Caco-2 (cell line): Measurements from ENCODE around the gene AHDC1. TPM values are rescaled to one million over a fixed set of nuclear protein-coding genes. Genes with fewer than 3 reads are reported as not detected.

Experiments
- BruUV-seq: library from RNA; stranded (reverse); fragments of 400-500 nt; replicated peaks from 2 replicates; lab custom pipeline; 2021; lab: Mats Ljungman, UMichigan
- CTCF ChIA-PET: fragments of 300-600 bp; sonication (Branson Sonifier 250); formaldehyde crosslinking; loops from one replicate; lab custom pipeline; 2022; ENCODE audit warnings: antibody characterized with exemption; lab: Charles Lee
- POLR2A ChIA-PET: fragments of 300-600 bp; sonication (Branson Sonifier 250); formaldehyde crosslinking; loops from one replicate; lab custom pipeline; 2022; ENCODE audit warnings: antibody characterized with exemption; lab: Charles Lee
- DNase-seq, 2 experiments: peaks; one replicate each; pipeline versions ENCODE4 v3.0.0 to v3.0.0-alpha.2; 2020 to 2022
- H3K27me3 ChIP-seq: replicated peaks from 2 replicates; pipeline ENCODE4 v1.6.0; 2011; ENCODE audit warnings: low read length; ENCODE audit not compliant: control insufficient read depth, insufficient read depth
- H3K36me3 ChIP-seq: 2 replicates; pipeline ENCODE4 v1.5.1; 2011; ENCODE audit warnings: low read length; ENCODE audit not compliant: control insufficient read depth, insufficient read depth
- H3K4me1 ChIP-seq: fragments of 250-450 bp; sonication (Bioruptor Pico); 2 replicates; pipeline ENCODE4 v1.5.1; 2020; ENCODE audit warnings: mild to moderate bottlenecking
- H3K4me3 ChIP-seq: 2 replicates; pipeline ENCODE4 v1.5.1; 2011; ENCODE audit warnings: low read depth, mild to moderate bottlenecking, control low read depth, low read length
- H3K9me3 ChIP-seq: fragments of 250-450 bp; sonication (Bioruptor Pico); 2 replicates; pipeline ENCODE4 v1.5.1; 2020; ENCODE audit warnings: mild to moderate bottlenecking, moderate library complexity
- H3K27ac Mint-ChIP-seq: one replicate; pipeline ENCODE4 v1.8.0; 2022; ENCODE audit warnings: mixed read lengths; ENCODE audit not compliant: unreplicated experiment
- H3K27me3 Mint-ChIP-seq: one replicate; pipeline ENCODE4 v1.8.0; 2022; ENCODE audit warnings: mixed read lengths; ENCODE audit not compliant: insufficient read depth, unreplicated experiment
- H3K36me3 Mint-ChIP-seq: one replicate; pipeline ENCODE4 v1.8.0; 2022; ENCODE audit warnings: mild to moderate bottlenecking, mixed read lengths; ENCODE audit not compliant: insufficient read depth, unreplicated experiment
- H3K4me1 Mint-ChIP-seq: one replicate; pipeline ENCODE4 v1.8.0; 2022; ENCODE audit warnings: low read depth, mixed read lengths; ENCODE audit not compliant: unreplicated experiment
- H3K4me3 Mint-ChIP-seq: one replicate; pipeline ENCODE4 v1.8.0; 2022; ENCODE audit warnings: mild to moderate bottlenecking, moderate library complexity, mixed read lengths; ENCODE audit not compliant: unreplicated experiment
- H3K9me3 Mint-ChIP-seq: one replicate; pipeline ENCODE4 v1.8.0; 2022; ENCODE audit warnings: mixed read lengths; ENCODE audit not compliant: unreplicated experiment
- CTCF ChIP-seq, 2 experiments: fragments of 200-600 bp in 1 of 2; IDR thresholded peaks; 1 replicate in 1 of 2; 2 replicates in 1 of 2; pipeline versions ENCODE4 v1.5.1 to v1.8.0; 2011 to 2022; ENCODE audit warnings: antibody characterized with exemption in 1 of 2, control low read depth in 1 of 2, inconsistent platforms in 1 of 2, low read depth in 1 of 2, low read length in 1 of 2, mild to moderate bottlenecking in 1 of 2, moderate library complexity in 1 of 2; ENCODE audit not compliant: insufficient read depth in 1 of 2, severe bottlenecking in 1 of 2, unreplicated experiment in 1 of 2
- intact Hi-C: fragments of 100-400 bp; cut with micrococcal nuclease; formaldehyde crosslinking; loops from one replicate; pipeline ENCODE4 v1.10.0; 2022; ENCODE audit not compliant: unreplicated experiment
- total RNA-seq: library from RNA; stranded (reverse); gene quantifications from 2 replicates; pipeline ENCODE4 v1.2.3, GENCODE V29; 2022

AHDC1 gene
- total RNA-seq, 1 experiment from 2014 or later = 17.0 TPM

GRCh38 chr1:27588256-27589232, 15.4 kb downstream of the AHDC1 start:
- intact Hi-C loops = no loop called here
- H3K27ac Mint-ChIP-seq = no peak overlapping the region
- no peaks in the 10 kb centered on the region for H3K4me1 ChIP-seq
- DNase-seq = no peak
- no peaks in the 10 kb centered on the region for H3K9me3 Mint-ChIP-seq
- no peaks in the 10 kb centered on the region for H3K4me1 Mint-ChIP-seq
- no peak overlapping the region for H3K4me3 ChIP-seq
- no peak overlapping the region for H3K4me3 Mint-ChIP-seq
- no TSS peak for BruUV-seq
- CTCF ChIA-PET = no interaction called here
- no peaks in the 10 kb centered on the region for H3K36me3 ChIP-seq
- H3K9me3 ChIP-seq = no peaks in the 10 kb centered on the region
- TF ChIP-seq CTCF (IDR thresholded peaks at IDR 0.05; ENCODE audit: insufficient read depth in 1 of 2, low read depth in 1 of 2, low read length in 1 of 2, severe bottlenecking in 1 of 2, unreplicated experiment in 1 of 2) = no peak
- POLR2A ChIA-PET = no interaction called here
- peaks cover 7% of the 10 kb centered on the region for H3K36me3 Mint-ChIP-seq
- no peaks in the 10 kb centered on the region for H3K27me3 Mint-ChIP-seq
- H3K27me3 ChIP-seq = no peaks in the 10 kb centered on the region

DNA sequence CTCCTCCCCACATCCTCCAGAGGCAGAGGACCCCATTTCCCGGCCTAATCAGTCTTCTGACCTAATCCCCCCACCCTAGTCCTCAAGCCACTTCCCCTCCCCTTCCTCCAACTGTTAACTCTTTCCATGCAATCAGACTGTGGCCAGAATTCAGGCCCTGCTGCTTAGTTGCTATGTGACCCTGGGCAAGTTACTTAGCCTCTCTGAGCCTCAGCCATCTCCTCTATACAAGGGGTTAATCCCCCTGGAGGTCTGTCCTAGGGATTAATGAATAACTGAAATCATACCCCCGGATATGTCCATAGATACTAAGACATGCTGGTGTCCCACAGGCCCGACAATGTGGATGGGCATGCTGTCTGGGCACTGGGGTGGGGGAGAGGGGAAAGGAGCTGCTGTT, 18.3 kb downstream of the AHDC1 start:
- no peaks in the 10 kb centered on the region for H3K9me3 Mint-ChIP-seq
- no TSS peak for BruUV-seq
- H3K9me3 ChIP-seq = no peaks in the 10 kb centered on the region
- no peaks in the 10 kb centered on the region for H3K36me3 ChIP-seq
- peaks cover 14% of the 10 kb centered on the region for H3K36me3 Mint-ChIP-seq
- no peak overlapping the region for H3K4me3 Mint-ChIP-seq
- no peak for TF ChIP-seq CTCF (IDR thresholded peaks at IDR 0.05; ENCODE audit: insufficient read depth in 1 of 2, low read depth in 1 of 2, low read length in 1 of 2, severe bottlenecking in 1 of 2, unreplicated experiment in 1 of 2)
- H3K4me1 Mint-ChIP-seq = no peaks in the 10 kb centered on the region
- H3K27me3 ChIP-seq = no peaks in the 10 kb centered on the region
- H3K27me3 Mint-ChIP-seq = no peaks in the 10 kb centered on the region
- DNase-seq = no peak
- H3K4me3 ChIP-seq = no peak overlapping the region
- POLR2A ChIA-PET = no interaction called here
- no peak overlapping the region for H3K27ac Mint-ChIP-seq
- intact Hi-C loops = no loop called here
- no peaks in the 10 kb centered on the region for H3K4me1 ChIP-seq
- CTCF ChIA-PET = interaction anchor here (1.2 to 1.6 kb wide), 2 partner anchors 28 to 113 kb away, joined by 3 to 5 read pairs; no protein-coding TSS in a partner anchor

GRCh38 chr1:27584453-27584852, 19.5 kb downstream of the AHDC1 start:
- H3K4me1 Mint-ChIP-seq = no peaks in the 10 kb centered on the region
- no peak overlapping the region for H3K4me3 Mint-ChIP-seq
- H3K27me3 Mint-ChIP-seq = no peaks in the 10 kb centered on the region
- TF ChIP-seq CTCF (IDR thresholded peaks at IDR 0.05; ENCODE audit: insufficient read depth in 1 of 2, low read depth in 1 of 2, low read length in 1 of 2, severe bottlenecking in 1 of 2, unreplicated experiment in 1 of 2) = no peak
- no peaks in the 10 kb centered on the region for H3K9me3 Mint-ChIP-seq
- DNase-seq = no peak
- CTCF ChIA-PET = interaction anchor here (1.6 kb wide), 1 partner anchor 27 kb away, joined by 5 read pairs; no protein-coding TSS in a partner anchor
- H3K27ac Mint-ChIP-seq = no peak overlapping the region
- peaks cover 14% of the 10 kb centered on the region for H3K36me3 Mint-ChIP-seq
- POLR2A ChIA-PET = no interaction called here
- no peaks in the 10 kb centered on the region for H3K27me3 ChIP-seq
- intact Hi-C loops = no loop called here
- H3K9me3 ChIP-seq = no peaks in the 10 kb centered on the region
- no peak overlapping the region for H3K4me3 ChIP-seq
- BruUV-seq = no TSS peak
- no peaks in the 10 kb centered on the region for H3K4me1 ChIP-seq
- H3K36me3 ChIP-seq = no peaks in the 10 kb centered on the region
